HL-60 (cell line): ENCODE measurements around the gene PMVK.

Experiments used
- DNase-seq, 2 experiments: peaks; one replicate each; pipeline ENCODE4 v3.0.0-alpha.2; 2010 to 2020; ENCODE audit warnings: low read depth in 1 of 2, low spot score in 1 of 2
- H3K27ac ChIP-seq: fragments of 250-450 bp; sonication (Bioruptor Pico); replicated peaks from 2 replicates; pipeline ENCODE4 v1.5.1; 2020; ENCODE audit warnings: mild to moderate bottlenecking, moderate library complexity
- H3K27me3 ChIP-seq: fragments of 250-450 bp; sonication (Bioruptor Pico); 2 replicates; pipeline ENCODE4 v1.5.1; 2021; ENCODE audit warnings: mild to moderate bottlenecking, moderate library complexity; ENCODE audit not compliant: insufficient read depth, poor library complexity, severe bottlenecking
- H3K4me3 ChIP-seq: replicated peaks from 2 replicates; pipeline ENCODE4 v1.5.1; 2011; ENCODE audit warnings: mild to moderate bottlenecking, control low read depth, low read length; ENCODE audit not compliant: insufficient read depth
- CTCF ChIP-seq: IDR thresholded peaks from one replicate; pipeline ENCODE4 v1.5.1; 2011; ENCODE audit warnings: low read length, control low read depth, inconsistent platforms; ENCODE audit not compliant: insufficient read depth
- GABPA ChIP-seq: IDR thresholded peaks from 2 replicates; pipeline ENCODE4 v1.6.1; 2012; ENCODE audit warnings: low read depth
- POLR2AphosphoS5 ChIP-seq: IDR thresholded peaks from 2 replicates; pipeline ENCODE4 v1.6.1; 2012; ENCODE audit warnings: low read depth
- REST ChIP-seq: IDR thresholded peaks from 2 replicates; pipeline ENCODE4 v1.6.1; 2012; ENCODE audit warnings: low read depth; ENCODE audit not compliant: insufficient replicate concordance
- SPI1 ChIP-seq: IDR thresholded peaks from 2 replicates; pipeline ENCODE4 v1.6.1; 2012; ENCODE audit warnings: low read depth, mild to moderate bottlenecking, borderline replicate concordance

The PMVK gene

GRCh38 chr1:154940651-154941194 is 4.2 kb upstream of the PMVK start:
- no peak for DNase-seq
- TF ChIP-seq GABPA, result no peak
- no peak for TF ChIP-seq SPI1
- no peak for TF ChIP-seq CTCF
- no peak for TF ChIP-seq POLR2AphosphoS5
- TF ChIP-seq REST, result no peak
- Histone ChIP-seq H3K4me3 (no peak overlapping the region), H3K27ac (no peak overlapping the region), H3K27me3 (no peaks in the 10 kb centered on the region)

- Histone ChIP-seq H3K27ac (no peak overlapping the region), H3K4me3 (no peak overlapping the region), H3K27me3 (no peaks in the 10 kb centered on the region)
- DNase-seq, result no peak
- TF ChIP-seq REST (no peak), POLR2AphosphoS5 (no peak), CTCF (no peak), SPI1 (no peak), GABPA (no peak)
These were observed 3.7 kb upstream of the PMVK start for GRCh38 chr1:154940213-154940560.

GRCh38 chr1:154938604-154939399 is 2.3 kb upstream of the PMVK start:
- Histone ChIP-seq H3K27me3 (no peaks in the 10 kb centered on the region), H3K27ac (no peak overlapping the region), H3K4me3 (no peak overlapping the region)
- no peak for TF ChIP-seq POLR2AphosphoS5
- no peak for TF ChIP-seq REST
- no peak for TF ChIP-seq SPI1
- TF ChIP-seq GABPA, result no peak
- TF ChIP-seq CTCF, result no peak
- no peak for DNase-seq
